Astrocyte (in vitro differentiated cells and primary cell): ENCODE measurements around the gene CALCOCO1. TPM values are rescaled to one million over a fixed set of nuclear protein-coding genes. Genes with fewer than 3 reads are reported as not detected.
"Not testable (repeated sequence)": the region's sequence is repeated elsewhere in the genome, so short reads cannot be mapped to it uniquely, and the experiment has no call there.

Experiments used
- DNase-seq: peaks from one replicate; pipeline ENCODE4 v3.0.0-alpha.2; 2010; ENCODE audit warnings: low read depth
- FAIRE-seq: peaks from 2 replicates; lab custom pipeline; 2011; peaks lifted over from hg19 to GRCh38; lab: Jason Lieb, UNC
- H2AFZ ChIP-seq: 2 replicates; pipeline ENCODE4 v1.6.0; 2012; ENCODE audit warnings: low read depth, low read length, inconsistent platforms
- H3K27ac ChIP-seq: 2 replicates; pipeline ENCODE4 v1.5.1; 2011; ENCODE audit warnings: low read depth, low read length, inconsistent platforms
- H3K27me3 ChIP-seq: 2 replicates; pipeline ENCODE4 v1.6.0; 2011; ENCODE audit warnings: low read length, inconsistent platforms; ENCODE audit not compliant: insufficient read depth
- H3K36me3 ChIP-seq: 2 replicates; pipeline ENCODE4 v1.5.1; 2011; ENCODE audit warnings: low read length, inconsistent platforms; ENCODE audit not compliant: insufficient read depth
- H3K4me1 ChIP-seq: 2 replicates; pipeline ENCODE4 v1.5.1; 2011; ENCODE audit warnings: low read length, inconsistent platforms; ENCODE audit not compliant: insufficient read depth
- H3K4me2 ChIP-seq: 2 replicates; pipeline ENCODE4 v1.6.0; 2012; ENCODE audit warnings: low read length, inconsistent platforms
- H3K4me3 ChIP-seq: 2 replicates; pipeline ENCODE4 v1.5.1; 2011; ENCODE audit warnings: low read depth, mild to moderate bottlenecking, low read length, inconsistent platforms; ENCODE audit not compliant: insufficient read depth
- H3K79me2 ChIP-seq: 2 replicates; pipeline ENCODE4 v1.6.0; 2012; ENCODE audit warnings: mild to moderate bottlenecking, low read length, inconsistent platforms; ENCODE audit not compliant: insufficient read depth
- H3K9ac ChIP-seq: 2 replicates; pipeline ENCODE4 v1.6.0; 2012; ENCODE audit warnings: mild to moderate bottlenecking, low read length, inconsistent platforms
- H3K9me3 ChIP-seq: 2 replicates; pipeline ENCODE4 v1.5.1; 2012; ENCODE audit warnings: low read depth, mild to moderate bottlenecking, low read length, inconsistent platforms; ENCODE audit not compliant: insufficient read depth
- H4K20me1 ChIP-seq: 2 replicates; pipeline ENCODE4 v1.6.0; 2012; ENCODE audit warnings: low read length, inconsistent platforms; ENCODE audit not compliant: insufficient read depth
- H3K27ac Mint-ChIP-seq: one replicate; pipeline ENCODE4 v1.8.0; 2021; ENCODE audit warnings: mild to moderate bottlenecking, mixed read lengths; ENCODE audit not compliant: unreplicated experiment
- H3K27me3 Mint-ChIP-seq: one replicate; pipeline ENCODE4 v1.8.0; 2021; ENCODE audit warnings: low read depth, mixed read lengths; ENCODE audit not compliant: unreplicated experiment
- H3K36me3 Mint-ChIP-seq: one replicate; pipeline ENCODE4 v1.8.0; 2021; ENCODE audit warnings: low read depth, mixed read lengths; ENCODE audit not compliant: unreplicated experiment
- H3K4me1 Mint-ChIP-seq: one replicate; pipeline ENCODE4 v1.8.0; 2021; ENCODE audit warnings: low read depth, mixed read lengths; ENCODE audit not compliant: unreplicated experiment
- H3K4me3 Mint-ChIP-seq: one replicate; pipeline ENCODE4 v1.8.0; 2021; ENCODE audit warnings: mild to moderate bottlenecking, moderate library complexity, mixed read lengths; ENCODE audit not compliant: unreplicated experiment
- H3K9me3 Mint-ChIP-seq: one replicate; pipeline ENCODE4 v1.8.0; 2021; ENCODE audit warnings: mild to moderate bottlenecking, mixed read lengths; ENCODE audit not compliant: unreplicated experiment
- EZH2 ChIP-seq: IDR thresholded peaks from 2 replicates; pipeline ENCODE4 v1.6.1; 2012; ENCODE audit warnings: mild to moderate bottlenecking, low read length, inconsistent platforms; ENCODE audit not compliant: insufficient read depth
- total RNA-seq: library from RNA; stranded (reverse); gene quantifications from 2 replicates; pipeline ENCODE4 v1.2.1, GENCODE V29; 2021
- TF ChIP-seq, protein P1 (sequence below): IDR thresholded peaks from 2 replicates; pipeline ENCODE4 v1.5.1; 2011; ENCODE audit warnings: low read depth, mild to moderate bottlenecking, inconsistent platforms, low read length, moderate library complexity; ENCODE audit not compliant: insufficient read depth

Gene CALCOCO1
- total RNA-seq, 1 donor from 2014 or later: 85.2 TPM

DNA sequence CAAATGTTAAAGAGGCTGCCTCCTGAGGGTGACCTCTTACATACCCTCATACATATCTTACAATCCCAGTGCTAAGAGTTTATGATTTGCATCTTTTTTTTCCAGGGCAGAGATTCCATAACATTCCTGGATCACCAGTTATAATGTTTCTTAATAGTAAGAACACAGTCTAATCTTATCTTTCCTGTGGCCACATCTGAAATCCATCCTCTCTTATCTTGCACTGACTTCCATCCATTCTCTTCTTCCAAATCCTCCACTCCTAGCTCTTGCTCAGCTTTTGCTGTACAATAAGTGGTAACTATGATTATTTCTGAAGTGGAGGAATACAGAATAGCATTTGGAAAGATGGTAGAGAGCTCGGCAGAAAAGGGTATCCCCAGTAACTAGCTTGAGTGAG, 6.3 kb downstream of the CALCOCO1 start:
- Histone ChIP-seq H4K20me1 (peaks cover 7% of the 10 kb centered on the region), H2AFZ (no peak overlapping the region), H3K4me1 (peaks cover 2% of the 10 kb centered on the region), H3K36me3 (peaks cover 6% of the 10 kb centered on the region), H3K79me2 (no peaks in the 10 kb centered on the region), H3K9me3 (no peaks in the 10 kb centered on the region), H3K4me3 (no peak overlapping the region), H3K4me2 (no peak overlapping the region), H3K27me3 (no peaks in the 10 kb centered on the region), H3K9ac (no peak overlapping the region), H3K27ac (no peak overlapping the region)
- Mint-ChIP-seq H3K27ac (no peak overlapping the region), H3K4me1 (peaks cover 8% of the 10 kb centered on the region), H3K9me3 (peaks cover 2% of the 10 kb centered on the region), H3K4me3 (no peak overlapping the region), H3K27me3 (no peaks in the 10 kb centered on the region), H3K36me3 (peaks cover 44% of the 10 kb centered on the region)
- no peak for DNase-seq
- TF ChIP-seq, protein P1, sequence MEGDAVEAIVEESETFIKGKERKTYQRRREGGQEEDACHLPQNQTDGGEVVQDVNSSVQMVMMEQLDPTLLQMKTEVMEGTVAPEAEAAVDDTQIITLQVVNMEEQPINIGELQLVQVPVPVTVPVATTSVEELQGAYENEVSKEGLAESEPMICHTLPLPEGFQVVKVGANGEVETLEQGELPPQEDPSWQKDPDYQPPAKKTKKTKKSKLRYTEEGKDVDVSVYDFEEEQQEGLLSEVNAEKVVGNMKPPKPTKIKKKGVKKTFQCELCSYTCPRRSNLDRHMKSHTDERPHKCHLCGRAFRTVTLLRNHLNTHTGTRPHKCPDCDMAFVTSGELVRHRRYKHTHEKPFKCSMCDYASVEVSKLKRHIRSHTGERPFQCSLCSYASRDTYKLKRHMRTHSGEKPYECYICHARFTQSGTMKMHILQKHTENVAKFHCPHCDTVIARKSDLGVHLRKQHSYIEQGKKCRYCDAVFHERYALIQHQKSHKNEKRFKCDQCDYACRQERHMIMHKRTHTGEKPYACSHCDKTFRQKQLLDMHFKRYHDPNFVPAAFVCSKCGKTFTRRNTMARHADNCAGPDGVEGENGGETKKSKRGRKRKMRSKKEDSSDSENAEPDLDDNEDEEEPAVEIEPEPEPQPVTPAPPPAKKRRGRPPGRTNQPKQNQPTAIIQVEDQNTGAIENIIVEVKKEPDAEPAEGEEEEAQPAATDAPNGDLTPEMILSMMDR: no peak
- no peak for TF ChIP-seq EZH2
- FAIRE-seq: no peak

DNA sequence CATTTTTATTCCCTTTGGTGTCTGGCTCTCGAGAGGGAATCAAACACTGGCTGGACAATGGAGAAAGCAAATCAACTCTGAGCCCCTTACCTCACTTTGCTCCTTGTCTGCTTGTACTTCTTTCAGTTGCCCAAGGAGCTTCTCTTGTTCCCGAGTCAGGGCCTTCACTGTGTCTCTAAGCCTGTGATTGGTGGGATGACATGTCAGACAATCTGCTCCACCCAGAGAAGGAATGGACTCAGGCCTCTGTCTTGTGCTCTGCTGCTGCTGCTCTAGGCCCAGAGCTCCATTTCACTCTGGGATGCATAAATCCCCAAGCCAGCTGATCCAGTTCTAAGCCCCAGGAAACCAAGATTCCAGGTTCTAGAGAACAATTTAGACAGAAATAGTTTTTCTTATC, 7.6 kb downstream of the CALCOCO1 start:
- FAIRE-seq (no peak), DNase-seq (no peak)
- Histone ChIP-seq H3K9ac (no peak overlapping the region), H3K36me3 (peaks cover 9% of the 10 kb centered on the region), H3K4me1 (no peaks in the 10 kb centered on the region), H3K27me3 (no peaks in the 10 kb centered on the region), H4K20me1 (peaks cover 2% of the 10 kb centered on the region), H3K4me2 (no peak overlapping the region), H3K4me3 (no peak overlapping the region), H2AFZ (no peak overlapping the region), H3K9me3 (no peaks in the 10 kb centered on the region), H3K27ac (no peak overlapping the region), H3K79me2 (no peaks in the 10 kb centered on the region)
- Mint-ChIP-seq H3K4me1 (no peaks in the 10 kb centered on the region), H3K4me3 (no peak overlapping the region), H3K36me3 (peaks cover 44% of the 10 kb centered on the region), H3K27ac (no peak overlapping the region), H3K9me3 (peaks cover 2% of the 10 kb centered on the region), H3K27me3 (no peaks in the 10 kb centered on the region)
- TF ChIP-seq, protein P1: no peak
- no peak for TF ChIP-seq EZH2

GRCh38 chr12:53718567-53718966, 8.7 kb downstream of the CALCOCO1 start:
- H2AFZ ChIP-seq, H3K27ac ChIP-seq, H3K27ac Mint-ChIP-seq, H3K4me1 ChIP-seq, H4K20me1 ChIP-seq, H3K4me3 ChIP-seq, H3K9me3 ChIP-seq, H3K9ac ChIP-seq, H3K4me1 Mint-ChIP-seq, H3K27me3 ChIP-seq, DNase-seq, H3K36me3 ChIP-seq, H3K9me3 Mint-ChIP-seq, H3K27me3 Mint-ChIP-seq, H3K79me2 ChIP-seq, H3K4me2 ChIP-seq, FAIRE-seq, H3K4me3 Mint-ChIP-seq: not testable (repeated sequence)
- peaks cover 49% of the 10 kb centered on the region for H3K36me3 Mint-ChIP-seq
